ENCODE data around the gene TM4SF5. TPM values are rescaled to one million over a fixed set of nuclear protein-coding genes. Genes with fewer than 3 reads are reported as not detected.

TM4SF5 gene
- polyA plus RNA-seq, 1 donor from 2014 or later, result not detected

DNA sequence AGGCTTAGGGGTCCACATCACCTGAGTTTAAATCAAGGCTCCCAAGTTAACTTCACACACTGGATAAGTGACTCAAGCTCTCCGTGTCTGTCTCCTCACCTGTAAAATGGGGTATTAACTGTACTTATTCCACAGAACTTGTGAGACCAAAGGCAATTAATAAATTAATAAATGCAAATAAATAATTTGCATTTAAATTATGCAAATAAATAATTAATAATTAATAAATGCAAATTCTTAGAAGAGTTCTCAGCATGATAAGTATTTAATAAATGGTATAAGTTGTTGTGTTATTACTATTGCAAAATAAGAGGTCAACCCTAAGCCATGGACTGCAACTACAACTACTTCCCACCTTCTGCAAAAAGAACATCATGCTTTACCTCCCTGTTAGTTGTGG lies 18.3 kb upstream of the TM4SF5 start:
- H3F3A ChIP-seq (ENCODE audit: insufficient read depth, low read length, poor library complexity, severe bottlenecking), result no peaks in the 10 kb centered on the region
- H3K9me2 ChIP-seq (ENCODE audit: insufficient read depth, low read length), result no peaks in the 10 kb centered on the region
- no peak overlapping the region for H3K9ac ChIP-seq (ENCODE audit: low read length)
- no peaks in the 10 kb centered on the region for H4K20me1 ChIP-seq (ENCODE audit: insufficient read depth)
- H3K79me2 ChIP-seq (replicated peaks; ENCODE audit: insufficient read depth, low read length), result no peaks in the 10 kb centered on the region
- H3K27me3 ChIP-seq (ENCODE audit: insufficient read depth, low read depth, low read length), result no peaks in the 10 kb centered on the region
- no peak overlapping the region for H3K4me2 ChIP-seq (ENCODE audit: low read length)
- no peak overlapping the region for H3K27ac ChIP-seq (ENCODE audit: low read length)
- no peak overlapping the region for H2AFZ ChIP-seq (ENCODE audit: low read depth, low read length)
- H3K4me3 ChIP-seq (ENCODE audit: low read length), result no peak overlapping the region
- H3K9me3 ChIP-seq (ENCODE audit: low read length), result no peaks in the 10 kb centered on the region
- TF ChIP-seq, protein P1, sequence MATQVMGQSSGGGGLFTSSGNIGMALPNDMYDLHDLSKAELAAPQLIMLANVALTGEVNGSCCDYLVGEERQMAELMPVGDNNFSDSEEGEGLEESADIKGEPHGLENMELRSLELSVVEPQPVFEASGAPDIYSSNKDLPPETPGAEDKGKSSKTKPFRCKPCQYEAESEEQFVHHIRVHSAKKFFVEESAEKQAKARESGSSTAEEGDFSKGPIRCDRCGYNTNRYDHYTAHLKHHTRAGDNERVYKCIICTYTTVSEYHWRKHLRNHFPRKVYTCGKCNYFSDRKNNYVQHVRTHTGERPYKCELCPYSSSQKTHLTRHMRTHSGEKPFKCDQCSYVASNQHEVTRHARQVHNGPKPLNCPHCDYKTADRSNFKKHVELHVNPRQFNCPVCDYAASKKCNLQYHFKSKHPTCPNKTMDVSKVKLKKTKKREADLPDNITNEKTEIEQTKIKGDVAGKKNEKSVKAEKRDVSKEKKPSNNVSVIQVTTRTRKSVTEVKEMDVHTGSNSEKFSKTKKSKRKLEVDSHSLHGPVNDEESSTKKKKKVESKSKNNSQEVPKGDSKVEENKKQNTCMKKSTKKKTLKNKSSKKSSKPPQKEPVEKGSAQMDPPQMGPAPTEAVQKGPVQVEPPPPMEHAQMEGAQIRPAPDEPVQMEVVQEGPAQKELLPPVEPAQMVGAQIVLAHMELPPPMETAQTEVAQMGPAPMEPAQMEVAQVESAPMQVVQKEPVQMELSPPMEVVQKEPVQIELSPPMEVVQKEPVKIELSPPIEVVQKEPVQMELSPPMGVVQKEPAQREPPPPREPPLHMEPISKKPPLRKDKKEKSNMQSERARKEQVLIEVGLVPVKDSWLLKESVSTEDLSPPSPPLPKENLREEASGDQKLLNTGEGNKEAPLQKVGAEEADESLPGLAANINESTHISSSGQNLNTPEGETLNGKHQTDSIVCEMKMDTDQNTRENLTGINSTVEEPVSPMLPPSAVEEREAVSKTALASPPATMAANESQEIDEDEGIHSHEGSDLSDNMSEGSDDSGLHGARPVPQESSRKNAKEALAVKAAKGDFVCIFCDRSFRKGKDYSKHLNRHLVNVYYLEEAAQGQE (IDR thresholded peaks at IDR 0.05; ENCODE audit: borderline replicate concordance), result no peak
- TF ChIP-seq POLR2AphosphoS5 (IDR thresholded peaks at IDR 0.05) (no peak), EZH2 (IDR thresholded peaks at IDR 0.05; ENCODE audit: borderline replicate concordance, insufficient read depth, low read length, poor library complexity, severe bottlenecking) (no peak)
- H3K36me3 ChIP-seq (ENCODE audit: insufficient read depth, low read length), result no peaks in the 10 kb centered on the region

DNA sequence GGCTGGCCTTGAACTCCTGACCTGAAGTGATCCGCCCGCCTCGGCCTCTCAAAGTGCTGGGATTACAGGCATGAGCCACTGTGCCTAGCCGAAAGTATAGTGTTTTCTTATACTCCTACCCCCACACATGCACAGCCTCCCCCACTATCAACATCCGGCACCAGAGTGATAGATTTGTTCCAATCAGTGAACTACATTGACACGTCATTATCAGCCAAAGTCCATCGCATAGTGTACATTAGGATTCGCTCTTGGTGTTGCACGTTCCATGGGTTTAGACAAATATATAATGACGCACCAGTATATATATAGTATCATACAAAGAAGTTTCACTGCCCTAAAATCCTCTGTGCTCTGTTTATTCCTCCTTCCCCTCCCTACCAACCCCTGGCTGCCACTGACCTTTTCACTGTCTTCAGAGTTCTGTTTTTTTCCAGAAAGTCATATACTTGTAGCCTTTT lies 11.9 kb upstream of the TM4SF5 start:
- H3K4me3 ChIP-seq (ENCODE audit: low read length), result no peak overlapping the region
- H3K27me3 ChIP-seq (ENCODE audit: insufficient read depth, low read depth, low read length), result no peaks in the 10 kb centered on the region
- TF ChIP-seq POLR2AphosphoS5 (IDR thresholded peaks at IDR 0.05) (no peak), MXI1 (conservative IDR thresholded peaks at IDR 0.05; ENCODE audit: poor library complexity, severe bottlenecking) (no peak), TAF1 (IDR thresholded peaks at IDR 0.05; ENCODE audit: low read depth) (no peak), RAD21 (conservative IDR thresholded peaks at IDR 0.05) (no peak), SMC3 (conservative IDR thresholded peaks at IDR 0.05; ENCODE audit: poor library complexity) (no peak), EP300 (conservative IDR thresholded peaks at IDR 0.05; ENCODE audit: poor library complexity, severe bottlenecking) (no peak), EZH2 (IDR thresholded peaks at IDR 0.05; ENCODE audit: borderline replicate concordance, insufficient read depth, low read length, poor library complexity, severe bottlenecking) (no peak)
- TF ChIP-seq, protein P2, sequence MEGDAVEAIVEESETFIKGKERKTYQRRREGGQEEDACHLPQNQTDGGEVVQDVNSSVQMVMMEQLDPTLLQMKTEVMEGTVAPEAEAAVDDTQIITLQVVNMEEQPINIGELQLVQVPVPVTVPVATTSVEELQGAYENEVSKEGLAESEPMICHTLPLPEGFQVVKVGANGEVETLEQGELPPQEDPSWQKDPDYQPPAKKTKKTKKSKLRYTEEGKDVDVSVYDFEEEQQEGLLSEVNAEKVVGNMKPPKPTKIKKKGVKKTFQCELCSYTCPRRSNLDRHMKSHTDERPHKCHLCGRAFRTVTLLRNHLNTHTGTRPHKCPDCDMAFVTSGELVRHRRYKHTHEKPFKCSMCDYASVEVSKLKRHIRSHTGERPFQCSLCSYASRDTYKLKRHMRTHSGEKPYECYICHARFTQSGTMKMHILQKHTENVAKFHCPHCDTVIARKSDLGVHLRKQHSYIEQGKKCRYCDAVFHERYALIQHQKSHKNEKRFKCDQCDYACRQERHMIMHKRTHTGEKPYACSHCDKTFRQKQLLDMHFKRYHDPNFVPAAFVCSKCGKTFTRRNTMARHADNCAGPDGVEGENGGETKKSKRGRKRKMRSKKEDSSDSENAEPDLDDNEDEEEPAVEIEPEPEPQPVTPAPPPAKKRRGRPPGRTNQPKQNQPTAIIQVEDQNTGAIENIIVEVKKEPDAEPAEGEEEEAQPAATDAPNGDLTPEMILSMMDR (IDR thresholded peaks at IDR 0.05; ENCODE audit: poor library complexity, severe bottlenecking), result no peak
- TF ChIP-seq, protein P1 (IDR thresholded peaks at IDR 0.05; ENCODE audit: borderline replicate concordance), result no peak
- no peaks in the 10 kb centered on the region for H3K36me3 ChIP-seq (ENCODE audit: insufficient read depth, low read length)
- no peak overlapping the region for H3K4me2 ChIP-seq (ENCODE audit: low read length)
- no peaks in the 10 kb centered on the region for H4K20me1 ChIP-seq (ENCODE audit: insufficient read depth)
- no peak overlapping the region for H3K27ac ChIP-seq (ENCODE audit: low read length)
- no peaks in the 10 kb centered on the region for H3K79me2 ChIP-seq (replicated peaks; ENCODE audit: insufficient read depth, low read length)
- H3K9ac ChIP-seq (ENCODE audit: low read length), result no peak overlapping the region
- H3K9me3 ChIP-seq (ENCODE audit: low read length), result no peaks in the 10 kb centered on the region
- no peaks in the 10 kb centered on the region for H3F3A ChIP-seq (ENCODE audit: insufficient read depth, low read length, poor library complexity, severe bottlenecking)
- no peak overlapping the region for H2AFZ ChIP-seq (ENCODE audit: low read depth, low read length)
- H3K9me2 ChIP-seq (ENCODE audit: insufficient read depth, low read length), result no peaks in the 10 kb centered on the region
